HG03196 (cell line): ENCODE results near the gene LCOR.

Source experiments
- ATAC-seq: cut with Tn5 transposase; IDR thresholded peaks from one replicate; pipeline ENCODE4 v1.9.1; 2021; ENCODE audit not compliant: unreplicated experiment

The LCOR gene

GRCh38 chr10:97005349-97005748, 173.3 kb downstream of the LCOR start:
- ATAC-seq = no peak

DNA sequence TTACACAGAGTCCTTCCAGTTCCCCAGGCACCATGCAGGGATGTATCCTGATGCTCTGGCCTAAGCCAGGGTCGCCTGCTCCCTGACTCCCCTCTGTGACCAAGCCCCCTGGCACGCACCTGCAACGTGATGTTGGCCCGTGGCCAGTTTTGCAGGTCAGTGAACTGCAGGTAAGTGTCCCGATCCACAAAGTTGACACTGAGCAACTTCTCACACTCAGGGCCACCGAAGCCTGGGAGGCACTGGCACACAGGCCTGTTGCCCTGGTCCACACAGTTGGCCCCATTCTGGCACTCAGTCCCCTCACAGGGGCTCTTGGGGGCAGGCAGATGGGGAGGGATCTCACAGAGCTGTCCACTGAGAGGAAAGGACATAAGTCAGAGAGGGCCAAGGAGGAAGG, 174.3 kb downstream of the LCOR start:
- no peak for ATAC-seq

GRCh38 chr10:97007417-97007816, 175.3 kb downstream of the LCOR start:
- no peak for ATAC-seq

- ATAC-seq = no peak
Observed at GRCh38 chr10:97010695-97011206, 178.7 kb downstream of the LCOR start.

- ATAC-seq = no peak
Observed at GRCh38 chr10:97011397-97011796, 179.3 kb downstream of the LCOR start.

DNA sequence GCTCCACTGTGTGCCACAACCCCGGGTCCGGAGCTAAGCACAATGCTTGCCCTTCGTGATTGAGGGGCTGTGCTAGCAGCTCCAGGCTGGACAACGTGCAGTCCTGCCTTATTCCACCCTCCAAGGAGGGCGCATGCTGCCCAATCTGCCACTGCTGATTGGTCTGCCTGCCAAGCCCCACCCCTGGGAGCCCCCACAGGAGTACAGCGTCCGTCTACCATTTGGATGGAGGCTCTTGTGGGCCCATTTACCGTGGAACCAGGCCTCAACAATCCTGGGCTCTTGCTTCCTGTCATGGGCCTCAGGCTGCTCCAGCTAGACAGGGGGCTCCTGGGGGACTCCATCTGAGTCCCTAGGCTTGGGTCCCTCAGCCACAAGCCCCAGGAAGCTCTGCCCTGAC, 180.4 kb downstream of the LCOR start:
- no peak for ATAC-seq

- no peak for ATAC-seq
Observed at GRCh38 chr10:97013568-97013967, 181.5 kb downstream of the LCOR start.

DNA sequence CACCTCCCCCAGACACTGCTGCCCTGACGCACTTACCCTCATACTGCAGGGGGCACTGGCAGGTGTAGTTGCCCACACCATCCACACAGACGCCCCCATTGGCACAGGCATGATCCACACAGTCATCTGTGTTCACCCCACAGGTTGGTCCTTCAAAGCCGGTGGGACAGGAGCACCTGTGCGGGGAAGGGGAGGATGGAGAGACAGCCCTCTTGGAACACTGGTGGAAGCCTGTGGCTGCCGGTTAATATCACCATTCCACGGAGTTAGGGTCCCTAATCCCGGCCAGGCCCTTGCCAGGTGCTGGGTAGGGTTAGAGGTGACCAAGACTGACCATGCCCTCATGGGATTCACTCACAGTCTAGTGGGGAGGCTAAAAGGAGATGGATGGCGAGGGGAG, 181.9 kb downstream of the LCOR start:
- ATAC-seq = no peak

DNA sequence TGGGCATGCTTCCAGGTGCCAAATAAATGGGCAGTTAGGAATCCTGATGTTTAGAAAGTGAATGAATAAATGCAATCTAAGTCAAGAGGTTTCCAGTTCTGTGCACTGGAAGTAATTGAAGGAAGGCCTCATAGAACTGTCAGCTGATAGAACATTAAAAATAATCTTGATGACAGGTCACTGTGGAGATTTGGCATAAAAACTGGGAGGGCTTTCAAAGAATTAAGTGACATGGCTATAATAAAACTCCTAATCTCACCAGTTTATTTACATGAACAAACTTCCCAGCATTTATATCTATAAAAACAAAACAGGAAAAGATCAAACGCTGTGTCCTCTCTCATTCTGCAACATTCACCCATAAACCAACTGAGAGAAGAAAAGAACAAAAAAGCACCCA, 183.1 kb downstream of the LCOR start:
- ATAC-seq = no peak

DNA sequence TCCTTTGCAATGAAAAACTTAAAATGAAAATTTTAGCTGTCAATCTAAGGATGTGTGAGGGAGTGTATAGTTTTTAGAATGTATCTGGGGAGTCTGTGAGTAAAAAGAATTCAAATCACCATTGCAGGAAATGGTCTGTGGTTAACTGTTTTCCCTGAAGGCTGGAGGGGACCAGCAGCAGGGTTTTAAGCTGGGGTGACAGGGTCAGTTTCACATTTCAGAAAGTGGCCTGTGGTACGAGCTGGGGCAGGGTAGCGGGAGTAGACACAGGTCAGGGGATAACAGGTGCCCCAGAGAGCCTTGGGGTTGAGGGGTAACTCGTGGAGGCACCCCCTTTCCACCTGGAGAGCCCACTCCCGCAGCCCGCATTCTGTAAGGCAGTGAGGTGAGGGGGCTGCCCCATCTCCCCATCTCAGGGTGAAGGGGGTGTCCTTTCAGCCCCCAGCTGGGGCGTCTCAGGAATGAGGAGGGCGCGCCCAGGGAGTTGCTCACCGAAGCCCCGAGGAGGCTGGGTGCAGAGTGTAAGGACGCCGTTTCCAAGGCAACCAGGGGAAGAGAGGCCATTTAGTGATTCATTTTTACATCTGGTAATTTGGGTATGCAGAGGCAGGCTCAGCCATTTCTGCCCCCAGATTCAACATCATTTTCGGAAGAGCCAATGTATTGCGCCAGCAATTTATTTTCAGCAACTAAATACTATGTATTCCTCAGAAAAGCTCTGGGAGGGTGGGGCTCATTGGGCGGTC, 184.8 kb downstream of the LCOR start:
- peak; percentile 68 for ATAC-seq

DNA sequence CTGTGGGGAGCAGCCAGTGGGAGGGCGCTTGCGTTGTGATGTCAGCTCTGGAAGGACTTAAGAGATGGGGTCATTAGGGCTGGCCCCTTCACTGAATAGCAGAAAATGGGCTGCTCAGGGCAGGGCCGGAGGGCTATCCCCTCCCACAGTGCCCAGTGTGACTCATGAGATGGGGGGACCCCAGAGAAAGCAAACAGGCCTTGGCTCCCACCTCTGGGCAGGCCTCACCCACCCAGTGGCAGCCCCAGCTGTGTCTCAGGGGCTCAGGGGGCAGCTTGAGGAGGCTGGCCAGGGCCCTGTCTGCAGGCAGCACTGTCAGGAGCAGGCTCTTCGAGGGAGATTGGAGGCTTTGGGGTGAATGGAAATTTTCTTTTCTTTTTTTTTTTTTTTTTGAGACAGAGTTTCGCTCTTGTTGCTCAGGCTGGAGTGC, 185.4 kb downstream of the LCOR start:
- ATAC-seq = no peak

DNA sequence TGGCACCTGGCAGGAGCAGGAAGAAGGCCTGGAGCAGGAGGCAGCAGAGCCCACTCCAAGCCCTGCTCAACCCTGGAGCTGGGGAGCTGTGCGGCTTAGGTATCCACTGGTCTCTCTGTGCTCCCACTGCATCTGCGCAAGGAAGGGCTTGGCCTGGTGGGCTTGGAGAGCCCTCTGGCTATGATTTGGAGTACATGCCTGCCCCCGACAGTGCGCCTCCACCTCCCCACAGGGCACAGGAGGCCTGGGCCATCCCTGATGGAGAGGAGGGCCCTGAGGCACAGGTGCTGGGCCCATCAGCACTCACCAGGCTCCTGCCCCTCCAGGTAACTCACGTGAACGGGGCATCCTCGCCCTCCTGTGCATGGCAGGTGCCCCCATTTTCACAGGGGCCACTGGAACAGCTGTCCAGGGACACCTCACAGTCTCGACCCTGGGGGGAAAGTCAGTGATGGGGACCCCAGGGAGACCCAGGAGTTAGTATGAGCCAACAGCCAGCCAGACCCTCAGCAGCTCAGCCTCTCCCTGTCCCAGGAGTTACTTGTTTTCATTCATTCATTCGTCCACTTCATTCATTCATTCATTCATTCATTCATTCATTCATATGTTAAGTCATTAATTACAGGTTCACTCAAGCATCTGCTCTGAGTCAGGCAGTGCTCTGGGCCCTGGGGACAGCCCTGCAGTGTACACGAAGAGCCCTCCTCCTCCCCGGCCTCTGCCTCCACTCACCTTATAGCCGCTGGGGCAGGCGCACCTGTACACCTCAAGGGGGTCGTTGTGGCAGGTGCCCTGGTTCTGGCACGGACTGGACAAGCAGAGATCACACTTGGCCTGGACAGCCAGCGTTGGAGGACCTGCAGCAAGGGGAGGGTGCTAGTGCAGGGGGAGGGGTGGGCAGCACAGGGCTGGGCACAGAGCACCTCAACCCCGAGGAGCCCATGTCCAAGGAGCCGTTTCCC, 186.4 kb downstream of the LCOR start:
- no peak for ATAC-seq

DNA sequence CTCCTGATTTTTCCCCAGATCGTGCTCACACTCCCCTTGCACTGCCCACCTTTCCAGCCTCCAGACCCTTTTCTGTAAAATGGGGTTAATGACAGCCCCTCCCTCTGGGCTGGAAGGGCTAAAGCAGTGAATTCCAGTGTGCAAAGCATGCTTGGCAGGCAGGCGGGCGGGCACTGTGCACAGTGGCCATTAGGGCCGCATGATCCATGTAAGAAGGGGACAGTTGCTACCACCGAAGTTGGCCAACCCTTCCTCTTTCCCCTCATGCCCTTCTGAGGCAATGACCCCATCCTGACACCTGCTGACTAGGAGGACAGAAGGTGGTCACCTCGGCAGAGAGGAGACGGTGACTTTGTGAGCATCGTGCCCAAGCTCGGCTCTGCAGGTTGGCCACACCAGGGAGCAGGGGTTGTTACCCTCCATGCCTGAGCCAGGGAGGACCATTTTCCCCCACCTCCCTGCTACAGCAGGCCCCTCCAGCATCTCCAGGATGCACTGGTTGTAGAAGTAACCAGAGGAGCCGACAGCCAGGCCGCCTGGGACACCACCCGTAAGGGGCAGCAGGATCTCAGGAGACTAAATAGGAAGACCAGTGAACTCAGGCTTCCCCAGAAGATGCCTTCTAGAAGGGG, 187.2 kb downstream of the LCOR start:
- ATAC-seq = no peak

DNA sequence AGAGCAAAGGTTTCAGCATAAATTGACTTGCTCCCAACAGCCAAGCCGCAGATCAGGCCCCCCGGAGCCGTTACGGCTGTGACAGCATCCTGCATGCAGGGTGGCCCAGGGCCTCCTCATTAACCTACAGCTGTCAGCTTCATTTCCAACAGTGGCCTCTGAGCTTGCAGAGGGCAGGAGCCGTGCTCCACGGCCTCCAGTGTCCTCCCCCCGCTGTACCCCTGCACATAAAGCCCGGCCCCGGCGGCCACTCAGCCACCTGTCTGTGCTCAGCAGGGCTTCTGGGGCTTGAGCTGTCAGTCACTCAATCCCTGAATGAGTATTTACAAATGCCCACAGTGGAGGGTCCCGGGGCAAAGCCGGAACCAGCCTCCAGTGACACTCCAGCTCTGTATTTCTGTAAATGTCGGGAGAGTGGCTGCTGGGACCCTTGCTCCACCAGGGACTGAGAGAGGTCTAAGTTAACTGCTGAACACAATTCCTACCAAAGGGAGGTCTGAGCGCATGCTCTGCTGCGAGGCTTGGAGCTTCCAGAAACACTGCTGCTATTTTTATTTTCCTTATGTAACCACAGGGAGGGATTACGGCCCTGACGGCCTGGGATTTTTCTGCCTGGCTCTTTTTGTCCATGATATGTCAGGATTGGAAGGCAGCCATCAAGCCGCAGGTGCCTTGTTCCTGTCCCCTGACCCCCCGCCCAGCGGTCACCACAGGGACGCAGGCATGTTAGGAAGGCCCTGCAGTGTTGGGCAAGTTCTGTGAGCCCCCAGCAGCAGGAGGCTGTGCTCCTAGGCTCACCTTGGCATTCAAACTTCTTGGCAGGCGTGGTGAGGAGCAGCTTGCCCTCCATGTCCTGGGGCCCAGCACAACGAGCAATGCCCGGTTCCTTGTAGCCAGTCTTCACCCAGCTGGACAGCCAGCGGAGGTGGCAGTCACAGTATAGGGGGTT, 188.6 kb downstream of the LCOR start:
- no peak for ATAC-seq

- no peak for ATAC-seq
Observed at GRCh38 chr10:97022616-97023015, 190.5 kb downstream of the LCOR start.

DNA sequence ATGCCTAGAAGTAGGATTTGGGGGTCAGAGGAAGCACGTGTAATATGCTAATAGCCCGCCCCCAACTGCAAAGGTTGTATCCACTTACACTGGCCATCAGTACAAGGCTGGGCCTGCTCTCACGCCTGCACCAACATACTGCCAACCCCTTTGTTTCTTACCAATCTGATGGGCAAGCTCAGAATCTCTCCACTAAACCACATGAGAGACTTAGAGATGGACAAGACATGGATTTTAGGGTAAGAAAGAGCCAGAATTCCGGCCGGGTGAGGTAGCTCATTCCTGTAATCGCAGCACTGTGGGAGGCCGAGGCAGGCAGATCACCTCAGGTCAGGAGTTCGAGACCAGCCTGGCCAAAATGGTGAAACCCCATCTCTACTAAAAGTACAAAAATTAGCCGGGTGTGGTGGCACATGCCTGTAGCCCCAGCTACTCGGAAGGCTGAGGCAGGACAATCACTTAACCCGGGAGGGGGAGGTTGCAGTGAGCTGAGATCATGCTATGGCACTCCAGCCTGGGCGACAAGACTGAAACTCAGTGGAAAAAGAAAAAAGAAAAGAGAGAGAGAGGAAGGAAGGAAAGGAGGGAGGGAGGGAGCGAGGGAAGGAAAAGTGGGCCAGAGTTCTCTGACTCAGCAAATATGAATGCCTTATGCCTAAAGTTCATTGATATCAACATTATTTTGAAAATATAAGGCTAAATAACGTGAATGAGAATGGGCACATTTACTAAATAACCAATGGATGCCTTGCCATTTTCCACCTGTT, 191.5 kb downstream of the LCOR start:
- ATAC-seq = no peak

DNA sequence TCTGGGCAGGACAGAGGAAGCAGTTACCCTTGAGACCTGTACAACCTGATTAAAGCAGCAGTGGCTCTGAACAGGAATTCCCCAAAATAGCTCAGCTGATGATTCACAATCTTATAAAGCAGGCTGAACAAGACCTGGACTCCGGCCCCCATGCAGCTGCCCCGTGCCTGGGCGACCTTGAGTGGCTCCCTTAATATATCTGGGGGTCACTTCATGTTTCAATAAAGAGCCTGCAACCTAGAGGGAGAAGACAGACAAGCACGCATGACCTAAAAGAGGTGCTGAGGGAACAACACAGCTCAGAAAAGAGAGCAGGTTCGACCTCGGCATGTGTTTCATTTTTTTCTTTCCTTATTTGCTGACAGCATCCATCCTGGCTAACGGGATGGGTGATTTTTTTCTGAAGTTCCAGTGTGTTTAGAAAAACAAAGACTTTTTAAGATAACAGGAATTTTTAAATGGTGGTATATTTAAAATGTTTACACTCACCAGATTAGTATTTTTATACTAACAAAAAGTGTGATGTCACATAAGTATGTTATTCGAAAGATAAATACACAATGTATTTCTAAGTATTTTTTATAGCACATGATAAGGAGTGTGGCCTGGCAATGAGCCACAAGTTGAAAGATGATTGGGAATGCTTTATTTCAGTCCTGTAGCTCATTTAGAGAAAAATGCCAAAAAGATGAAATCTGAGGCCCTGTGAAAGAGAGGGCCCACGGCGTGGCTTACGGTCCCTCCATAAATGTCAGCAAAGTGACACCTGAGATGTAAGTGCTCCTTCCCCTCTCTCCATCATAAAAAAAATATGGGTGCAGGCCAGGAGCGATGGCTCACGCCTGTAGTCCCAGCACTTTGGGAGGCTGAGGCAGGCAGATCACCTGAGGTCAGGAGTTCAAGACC, 192.3 kb downstream of the LCOR start:
- no peak for ATAC-seq

DNA sequence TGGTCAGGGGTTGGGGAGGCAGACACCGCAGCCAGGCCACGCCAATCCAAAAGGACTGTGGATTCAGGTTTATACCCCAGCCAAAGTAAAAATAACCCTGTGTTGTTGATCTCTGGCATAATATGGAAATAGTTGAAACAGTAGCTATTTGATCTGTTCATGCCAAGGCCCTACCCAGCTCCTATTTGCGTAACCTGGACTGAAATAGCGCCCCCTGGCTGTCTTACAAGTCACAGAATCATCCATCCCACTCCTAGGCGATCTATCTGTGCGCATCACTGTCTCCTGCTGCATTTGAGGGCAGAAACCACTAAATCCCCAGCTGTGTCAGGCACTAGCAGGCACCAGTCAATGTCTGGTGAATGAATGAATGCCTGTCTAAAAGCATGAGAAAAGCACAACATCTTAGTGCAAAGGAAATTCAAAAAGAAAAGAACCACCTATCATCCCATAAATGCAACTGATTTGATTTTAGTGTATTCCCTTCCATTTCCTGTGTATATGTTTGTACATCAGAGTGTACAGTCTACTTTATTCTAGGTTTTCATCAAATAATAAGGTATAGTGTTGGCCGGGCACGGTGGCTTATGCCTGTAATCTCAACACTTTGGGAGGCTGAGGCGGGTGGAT, 193.6 kb downstream of the LCOR start:
- ATAC-seq = no peak
